HCT116 (cell line): Measurements from ENCODE around the gene ISM1. TPM values are rescaled to one million over a fixed set of nuclear protein-coding genes. Genes with fewer than 3 reads are reported as not detected.

Experiments
- ATAC-seq: fragments of 200-7000 bp; cut with Tn5 transposase; 2 replicates; pipeline ENCODE4 v1.9.1; 2020; ENCODE audit warnings: mild to moderate bottlenecking, moderate library complexity
- BruUV-seq: library from RNA; stranded (reverse); fragments of 400-500 nt; replicated peaks from 2 replicates; lab custom pipeline; 2021; lab: Mats Ljungman, UMichigan
- CTCF ChIA-PET: fragments of 300-600 bp; sonication (Branson Sonifier 250); formaldehyde crosslinking; loops from one replicate; lab custom pipeline; 2021; ENCODE audit warnings: antibody characterized with exemption; lab: Charles Lee
- POLR2A ChIA-PET: fragments of 300-600, 350-600 bp; sonication (Branson Sonifier 250); formaldehyde crosslinking; loops from one replicate; lab custom pipeline; 2021; ENCODE audit warnings: antibody characterized with exemption; lab: Charles Lee
- RAD21 ChIA-PET, 2 experiments: fragments of 300-600 bp; sonication (Branson Sonifier 250); formaldehyde crosslinking; loops; one replicate each; lab custom pipeline; 2023; ENCODE audit warnings: low total read pairs in 2 of 2; ENCODE audit not compliant: uncharacterized antibody in 2 of 2, unreplicated experiment in 2 of 2, low non-redundant PET in 1 of 2; lab: Charles Lee
- DNase-seq: peaks from one replicate; pipeline ENCODE4 v3.0.0-alpha.2; 2010; ENCODE audit warnings: low read depth, low spot score
- H2AFZ ChIP-seq: fragments of 200-600 bp; shearing (Covaris generic), sonication (generic); 2 replicates; pipeline ENCODE4 v1.6.1; 2017; ENCODE audit warnings: low read depth, mixed run types, mixed read lengths, antibody characterized with exemption, low read length; ENCODE audit not compliant: poor library complexity, severe bottlenecking
- H3K27ac ChIP-seq: 2 replicates; pipeline ENCODE4 v1.5.1; 2012; ENCODE audit warnings: low read depth, low read length
- H3K27me3 ChIP-seq: fragments of 200-600 bp; sonication (generic); 2 replicates; pipeline ENCODE4 v1.6.1; 2016; ENCODE audit warnings: mixed run types, low read length, mixed read lengths; ENCODE audit not compliant: insufficient read depth
- H3K36me3 ChIP-seq, 2 experiments: fragments of 200-500 bp in 1 of 2; fragments of 200-600 bp in 1 of 2; sonication (Bioruptor generic) in 1 of 2; sonication (generic) in 1 of 2; 2 replicates each; pipeline versions ENCODE4 v1.5.1 to v1.6.1; 2014 to 2016; ENCODE audit warnings: low read length in 2 of 2, inconsistent platforms in 1 of 2, mixed read lengths in 1 of 2, mixed run types in 1 of 2; ENCODE audit not compliant: insufficient read depth in 2 of 2, control insufficient read depth in 1 of 2
- H3K4me1 ChIP-seq, 2 experiments: fragments of 200-600 bp in 1 of 2; sonication (generic) in 1 of 2; 2 replicates each; pipeline versions ENCODE4 v1.5.1 to v1.6.1; 2012 to 2017; ENCODE audit warnings: low read length in 2 of 2, inconsistent platforms in 1 of 2, mild to moderate bottlenecking in 1 of 2, mixed read lengths in 1 of 2, mixed run types in 1 of 2, moderate library complexity in 1 of 2; ENCODE audit not compliant: insufficient read depth in 2 of 2, control insufficient read depth in 1 of 2
- H3K4me2 ChIP-seq: fragments of 200-600 bp; sonication (generic); 2 replicates; pipeline ENCODE4 v1.6.1; 2017; ENCODE audit warnings: mixed run types, low read length, mixed read lengths
- H3K4me3 ChIP-seq, 2 experiments: fragments of 200-600 bp in 1 of 2; sonication (generic) in 1 of 2; replicated peaks in 1 of 2; 2 replicates each; pipeline ENCODE4 v1.5.1; 2011 to 2016; ENCODE audit warnings: low read length in 2 of 2, control low read depth in 1 of 2, low read depth in 1 of 2, mild to moderate bottlenecking in 1 of 2, mixed read lengths in 1 of 2, mixed run types in 1 of 2
- H3K79me2 ChIP-seq: fragments of 200-600 bp; sonication (generic); 2 replicates; pipeline ENCODE4 v1.6.1; 2017; ENCODE audit warnings: mild to moderate bottlenecking, mixed run types, low read length, moderate library complexity, mixed read lengths; ENCODE audit not compliant: insufficient read depth
- H3K9ac ChIP-seq: fragments of 200-600 bp; sonication (generic); 2 replicates; pipeline ENCODE4 v1.6.1; 2016; ENCODE audit warnings: low read length, mixed read lengths
- H3K9me2 ChIP-seq: fragments of 200-600 bp; sonication (generic), shearing (Covaris generic); 2 replicates; pipeline ENCODE4 v1.6.1; 2017; ENCODE audit warnings: mixed run types, mild to moderate bottlenecking, moderate library complexity; ENCODE audit not compliant: insufficient read depth
- H3K9me3 ChIP-seq, 2 experiments: fragments of 200-500 bp in 1 of 2; fragments of 200-600 bp in 1 of 2; sonication (Bioruptor generic) in 1 of 2; sonication (generic) in 1 of 2; 2 replicates each; pipeline ENCODE4 v1.6.1; 2014 to 2017; ENCODE audit warnings: low read length in 2 of 2, mixed read lengths in 2 of 2, inconsistent platforms in 1 of 2, low read depth in 1 of 2, mild to moderate bottlenecking in 1 of 2, mixed run types in 1 of 2, moderate library complexity in 1 of 2; ENCODE audit not compliant: control insufficient read depth in 1 of 2, insufficient read depth in 1 of 2
- H4K20me1 ChIP-seq: fragments of 200-600 bp; sonication (generic), shearing (Covaris generic); 2 replicates; pipeline ENCODE4 v1.6.1; 2017; ENCODE audit warnings: mixed run types, mild to moderate bottlenecking, moderate library complexity; ENCODE audit not compliant: insufficient read depth
- ATF3 ChIP-seq: IDR thresholded peaks from 2 replicates; pipeline ENCODE4 v1.6.1; 2012
- FOSL1 ChIP-seq: IDR thresholded peaks from 2 replicates; pipeline ENCODE4 v1.6.1; 2012; ENCODE audit warnings: low read depth
- POLR2AphosphoS5 ChIP-seq: IDR thresholded peaks from 2 replicates; pipeline ENCODE4 v1.6.1; 2011; ENCODE audit warnings: mild to moderate bottlenecking, low read depth, low read length, moderate library complexity
- RAD21 ChIP-seq: IDR thresholded peaks from 2 replicates; pipeline ENCODE4 v1.6.1; 2012; ENCODE audit warnings: low read depth, mild to moderate bottlenecking
- REST ChIP-seq: IDR thresholded peaks from 2 replicates; pipeline ENCODE4 v1.6.1; 2012; ENCODE audit warnings: low read depth
- SIN3A ChIP-seq: IDR thresholded peaks from 2 replicates; pipeline ENCODE4 v1.6.1; 2012; ENCODE audit warnings: low read depth
- YY1 ChIP-seq: IDR thresholded peaks from 2 replicates; pipeline ENCODE4 v1.6.1; 2011; ENCODE audit warnings: low read length, low read depth, moderate library complexity, mild to moderate bottlenecking; ENCODE audit not compliant: insufficient replicate concordance; ENCODE audit errors: extremely low read depth
- intact Hi-C: fragments of 100-400 bp; cut with micrococcal nuclease; formaldehyde crosslinking; loops from 2 replicates; pipeline ENCODE4 v1.10.0; 2022
- total RNA-seq: library from RNA; stranded (reverse); gene quantifications from one replicate; pipeline ENCODE4 v1.2.1, GENCODE V29; 2021; ENCODE audit not compliant: unreplicated experiment

ISM1 gene
- total RNA-seq, 1 experiment from 2014 or later: 0.37 TPM

DNA sequence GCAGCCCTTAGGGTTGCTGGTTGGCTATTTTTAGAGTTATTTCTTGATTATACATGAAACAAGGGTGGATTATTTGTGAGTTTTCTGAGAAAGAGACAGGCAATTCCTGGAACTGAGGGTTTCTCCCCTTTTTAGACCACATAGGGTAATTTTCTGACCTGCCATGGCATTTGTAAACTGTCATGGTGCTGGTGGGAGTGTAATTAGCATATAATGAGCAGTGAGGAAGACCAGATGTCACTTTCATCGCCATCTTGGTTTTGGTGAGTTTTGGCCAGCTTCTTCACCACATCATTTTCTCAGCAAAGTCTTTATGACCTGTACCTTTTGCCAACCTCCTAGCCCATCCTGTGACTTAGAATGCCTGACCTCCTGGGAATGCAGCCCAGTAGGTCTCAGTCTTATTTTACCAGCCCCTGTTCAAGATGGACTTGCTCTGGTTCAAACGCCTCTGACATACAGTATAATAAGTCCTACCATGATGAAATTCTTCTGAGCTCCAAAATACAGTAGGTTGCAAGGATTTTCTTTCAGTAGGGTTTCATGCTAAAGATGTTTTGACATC lies 117.1 kb downstream of the ISM1 start:
- Histone ChIP-seq H3K27ac (no peak overlapping the region), H3K27me3 (no peaks in the 10 kb centered on the region), H3K4me2 (no peak overlapping the region), H3K9ac (no peak overlapping the region), H3K36me3 (no peaks in the 10 kb centered on the region), H3K79me2 (no peaks in the 10 kb centered on the region), H2AFZ (no peak overlapping the region), H3K4me1 (peaks cover 0 to 13% of the 10 kb centered on the region in 2 experiments; a peak in 1 of 4 replicates), H3K9me2 (no peaks in the 10 kb centered on the region), H3K4me3 (no peak overlapping the region), H3K9me3 (no peaks in the 10 kb centered on the region), H4K20me1 (no peaks in the 10 kb centered on the region)
- intact Hi-C loops: no loop called here
- DNase-seq: no peak
- ChIA-PET CTCF (no interaction called here), RAD21 (no interaction called here), POLR2A (no interaction called here)
- no peak for ATAC-seq
- no TSS peak for BruUV-seq
- TF ChIP-seq YY1: no peak
- no peak for TF ChIP-seq SIN3A
- no peak for TF ChIP-seq RAD21
- TF ChIP-seq REST: no peak
- no peak for TF ChIP-seq FOSL1
- no peak for TF ChIP-seq POLR2AphosphoS5
- TF ChIP-seq ATF3: no peak
